Mucosa of gallbladder (tissue), 1 donor: ENCODE measurements around the gene SEZ6. TPM values are rescaled to one million over a fixed set of nuclear protein-coding genes. Genes with fewer than 3 reads are reported as not detected.

Experiments
- DNase-seq: peaks from one replicate; pipeline ENCODE4 v3.0.0-alpha.2; 2020; ENCODE audit warnings: low spot score
- total RNA-seq: library from RNA; stranded (reverse); gene quantifications from one replicate; pipeline ENCODE4 v1.2.1, GENCODE V29; 2021
- donor health status: DM: no; HTN: no; CAD: no.

The SEZ6 gene
- total RNA-seq, 1 donor from 2014 or later = not detected

DNA sequence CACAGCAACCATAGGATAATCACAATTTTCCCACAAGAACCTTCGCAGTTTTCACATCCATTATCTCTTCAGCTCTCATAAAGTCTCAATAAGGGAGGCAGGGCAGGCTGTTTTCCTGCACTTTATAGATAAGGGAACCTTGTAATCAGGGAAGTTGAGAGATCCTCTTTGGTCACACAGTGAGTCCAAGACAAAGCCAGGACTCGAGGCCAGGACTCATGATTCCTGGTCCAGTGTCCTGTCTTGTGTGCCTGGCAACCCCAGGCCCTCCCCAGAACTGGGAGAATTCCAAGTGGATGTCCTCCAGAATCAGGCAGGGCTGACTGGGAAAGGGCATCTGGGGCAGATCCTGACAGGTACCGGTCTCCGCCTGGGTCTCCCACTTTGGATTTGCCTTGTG lies 31.4 kb downstream of the SEZ6 start:
- DNase-seq = no peak

DNA sequence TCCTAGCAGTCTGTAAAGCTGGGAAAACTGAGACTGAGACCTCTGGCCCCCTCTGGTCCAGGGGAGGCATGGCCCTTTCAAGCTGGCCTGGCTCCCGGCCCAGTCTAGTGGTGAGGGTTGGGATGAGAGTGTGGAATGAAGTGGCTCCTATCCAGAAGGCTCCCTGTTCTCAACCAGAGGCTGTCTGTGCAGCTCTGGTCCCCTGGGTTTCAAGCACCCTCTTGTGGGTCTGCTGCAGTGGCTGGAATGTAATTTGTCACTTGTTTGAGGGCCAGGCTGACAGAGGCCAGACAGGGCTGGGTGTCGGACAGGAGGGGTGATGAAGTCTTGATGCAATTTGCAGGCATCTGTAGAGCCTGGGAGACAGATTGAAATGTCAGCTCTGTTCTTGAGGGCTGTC lies 32.4 kb downstream of the SEZ6 start:
- no peak for DNase-seq

DNA sequence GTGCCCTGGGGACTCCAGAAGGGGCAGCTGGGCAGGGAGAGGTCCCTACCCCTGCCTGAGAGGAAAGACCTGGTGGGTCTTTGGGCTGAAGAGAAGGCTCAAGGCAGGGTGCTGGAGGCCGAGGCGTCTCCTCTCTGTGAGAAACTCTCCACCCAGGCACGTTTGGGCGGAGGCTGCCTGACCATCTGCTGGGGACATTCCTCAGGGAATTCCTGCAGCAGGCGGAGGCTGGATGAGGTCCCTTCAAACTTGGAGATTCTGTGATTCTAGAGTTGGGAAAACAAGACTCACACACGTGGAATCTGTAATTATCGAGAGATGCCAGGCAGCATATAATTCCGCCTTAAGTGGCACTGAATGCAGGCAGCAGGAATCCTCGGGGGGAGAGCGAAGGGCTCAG lies 33.4 kb downstream of the SEZ6 start:
- no peak for DNase-seq

DNA sequence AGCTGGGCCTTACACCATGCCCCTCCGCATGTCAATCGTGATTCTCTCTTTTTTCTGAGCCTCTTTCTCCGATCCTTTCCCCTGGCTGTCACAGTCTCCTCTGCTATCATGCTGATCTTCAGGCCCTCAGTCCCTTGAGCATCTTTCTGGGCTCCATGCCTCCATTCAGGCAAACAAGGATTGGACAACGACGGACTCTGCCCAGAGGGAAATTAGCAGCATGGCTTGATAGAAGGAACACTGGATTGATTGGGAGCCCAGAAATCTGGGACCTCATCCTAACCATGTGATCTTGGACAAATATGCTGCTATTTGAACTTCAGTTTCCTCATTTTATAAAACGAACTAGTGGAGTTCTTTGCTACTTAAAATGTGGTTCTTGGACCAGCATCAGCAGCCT lies 35.0 kb downstream of the SEZ6 start:
- peak; percentile 38 for DNase-seq

DNA sequence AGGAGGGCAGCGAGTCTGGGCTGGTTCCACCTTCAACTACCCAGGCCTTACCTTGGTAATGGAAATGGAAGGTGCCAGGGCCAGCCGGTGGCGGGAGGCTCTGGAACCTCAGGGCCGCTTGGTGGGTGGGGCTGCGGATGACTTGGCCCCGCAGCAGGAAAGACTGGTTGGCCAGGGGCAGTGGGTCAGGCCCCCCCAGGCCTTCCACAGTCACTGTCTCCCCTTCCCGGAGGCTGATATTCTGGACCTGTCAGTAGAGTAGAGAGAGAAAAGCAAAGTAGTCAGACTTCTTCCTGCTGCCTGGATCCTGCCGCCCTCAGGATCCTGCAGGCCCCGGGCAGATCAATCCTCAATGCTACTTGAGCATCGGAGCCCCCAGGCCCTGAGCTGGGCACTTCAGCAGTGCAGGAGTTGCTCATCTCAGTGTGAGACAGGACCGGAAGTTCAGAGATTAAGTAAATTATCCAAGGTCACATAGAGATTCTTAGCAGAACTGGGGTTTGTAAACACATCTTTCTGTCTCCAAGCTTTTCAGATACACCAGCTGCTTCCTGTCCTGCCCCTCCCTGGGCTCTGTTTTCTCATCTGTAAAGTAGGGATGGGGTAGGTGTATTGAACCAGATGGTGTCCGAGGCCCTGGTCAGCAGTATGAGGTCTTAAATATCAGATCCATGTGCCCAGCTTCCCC lies 36.0 kb downstream of the SEZ6 start:
- DNase-seq = no peak

DNA sequence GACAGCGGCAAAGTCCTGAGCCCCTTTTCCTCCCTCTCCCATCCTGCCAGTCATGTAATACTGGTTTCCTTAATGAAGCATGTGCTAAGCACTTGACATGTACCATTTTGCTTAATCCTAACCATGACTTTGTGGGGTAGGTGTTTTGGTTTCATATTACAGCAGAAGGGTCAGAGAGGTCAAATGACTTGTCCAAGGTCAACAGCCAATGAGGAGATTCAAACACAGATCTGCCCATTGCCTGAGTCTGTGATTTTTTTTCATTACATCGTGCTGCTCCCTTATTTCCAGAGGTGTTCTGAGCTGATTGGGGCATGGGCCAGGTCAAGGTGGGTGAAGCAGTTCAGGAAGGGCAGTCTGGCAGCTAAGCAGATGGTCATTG lies 36.9 kb downstream of the SEZ6 start:
- DNase-seq = no peak

DNA sequence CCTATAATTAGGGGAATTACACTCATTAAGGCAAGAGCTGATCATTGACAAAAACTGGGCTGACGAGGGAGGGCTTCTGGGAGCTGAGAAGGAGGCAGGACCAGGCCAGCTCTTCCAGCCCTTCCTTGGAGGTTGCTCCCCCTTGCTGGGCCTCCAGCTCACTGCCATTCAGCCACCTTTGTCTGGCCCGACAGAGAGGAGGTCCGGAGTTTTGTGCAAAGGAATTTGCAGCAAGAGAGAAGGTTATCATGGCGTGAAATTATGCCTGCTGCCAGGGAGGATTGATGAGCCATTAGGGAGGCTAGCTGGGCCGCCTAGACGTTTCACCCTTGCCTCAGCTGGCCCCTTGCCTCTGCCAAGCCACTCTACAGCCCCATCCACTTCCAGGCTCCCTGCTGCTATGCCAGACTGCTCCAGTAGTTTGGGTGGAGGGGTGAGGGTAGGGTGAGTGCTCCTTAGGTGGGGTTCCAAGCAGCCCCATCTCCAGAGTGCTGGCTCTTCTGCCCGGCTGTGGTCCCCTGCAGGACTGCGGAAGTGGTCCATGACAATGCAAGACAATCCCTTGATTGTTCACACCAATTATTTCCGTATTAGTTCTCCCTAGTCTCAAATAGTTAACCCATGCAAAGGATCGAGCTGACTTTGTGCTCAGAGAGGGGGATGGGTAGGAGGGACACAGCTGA lies 37.5 kb downstream of the SEZ6 start:
- no peak for DNase-seq

DNA sequence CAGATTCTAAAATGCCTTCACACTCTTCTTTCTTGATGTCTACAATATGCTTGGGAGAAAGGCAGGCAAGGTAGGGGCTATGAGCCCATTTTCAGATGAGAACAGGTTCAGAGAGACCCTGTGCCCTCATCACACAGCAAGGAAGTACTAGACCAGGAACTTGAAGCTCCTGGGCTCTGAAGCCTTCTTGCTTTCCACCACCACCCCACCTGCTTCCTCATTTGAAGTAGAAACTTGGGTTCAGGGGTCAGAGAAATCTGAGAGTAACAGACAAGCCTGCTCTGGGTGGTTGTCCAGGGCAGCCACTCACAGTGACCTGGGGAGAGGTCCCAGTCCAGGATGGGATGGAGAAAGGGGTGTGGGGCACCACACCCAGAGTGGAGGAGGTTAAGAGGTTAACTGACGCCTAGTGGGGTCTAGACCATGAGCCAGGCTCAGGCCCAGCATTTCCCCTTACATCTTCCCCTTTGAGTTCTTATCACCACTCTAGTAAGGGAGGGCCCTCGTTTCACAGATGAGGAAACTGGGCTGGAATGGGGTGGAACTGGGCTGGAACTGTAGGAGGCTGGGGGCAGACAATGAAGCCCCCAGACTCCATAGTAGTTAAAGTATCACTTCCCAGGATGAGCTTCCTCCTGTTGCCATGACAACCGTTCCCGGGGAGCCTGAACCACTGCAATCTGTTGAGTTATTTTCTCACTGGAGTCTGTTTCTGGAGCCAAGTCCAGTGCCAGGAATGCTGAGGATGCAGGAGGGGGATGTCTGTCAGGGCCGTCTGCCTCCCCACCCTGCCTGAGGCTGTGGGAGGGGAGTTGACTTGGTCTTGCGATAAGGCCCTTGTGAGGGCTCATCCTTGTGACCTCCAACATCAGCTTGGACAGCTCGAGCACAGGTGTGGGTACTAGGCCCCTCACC lies 38.4 kb downstream of the SEZ6 start:
- DNase-seq = no peak

DNA sequence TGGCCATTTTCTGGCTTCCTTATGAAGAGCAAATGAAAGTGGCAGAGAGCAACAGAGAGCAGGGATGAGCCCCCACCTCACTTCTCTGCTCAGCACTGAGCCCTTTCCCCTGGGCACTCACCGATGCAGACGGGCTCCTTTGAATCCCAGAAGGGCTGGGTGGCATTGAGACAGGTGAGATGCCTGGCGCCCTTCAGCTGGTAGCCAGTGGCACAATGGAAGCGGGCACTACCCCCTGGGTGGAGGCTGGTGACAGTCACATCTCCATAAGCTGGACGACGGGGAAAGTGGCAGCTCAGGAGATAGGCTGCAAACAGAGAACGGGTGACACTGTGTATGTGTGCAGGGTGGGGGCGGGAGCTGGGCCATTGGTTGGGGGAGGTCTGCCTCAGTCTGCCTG lies 42.0 kb downstream of the SEZ6 start:
- no peak for DNase-seq

DNA sequence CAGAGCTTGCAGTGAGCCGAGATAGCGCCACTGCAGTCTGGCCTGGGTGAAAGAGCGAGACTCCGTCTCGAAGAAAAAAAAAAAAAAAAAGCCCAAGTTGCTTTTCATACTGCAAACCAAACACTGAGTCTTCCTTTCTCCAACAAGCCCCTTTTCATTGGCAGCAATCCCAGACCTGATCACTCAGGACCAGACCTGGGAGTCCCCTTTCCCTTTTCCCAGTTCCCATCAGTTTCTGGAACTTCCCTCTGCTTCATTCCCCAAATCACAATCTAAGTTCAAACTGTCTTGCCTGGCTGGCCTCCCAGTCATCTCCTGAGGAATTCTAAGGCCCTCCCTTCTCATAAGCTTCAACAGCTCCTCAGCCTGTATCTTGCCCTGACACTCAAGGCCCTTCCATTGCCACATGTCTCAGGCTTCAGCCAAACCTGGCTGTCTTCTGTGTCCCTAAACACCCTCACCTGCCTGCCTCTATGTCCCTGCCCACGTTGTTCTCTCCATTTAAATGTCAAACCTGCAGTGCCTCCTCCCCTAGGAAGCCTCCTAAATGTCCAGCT lies 42.7 kb downstream of the SEZ6 start:
- no peak for DNase-seq

DNA sequence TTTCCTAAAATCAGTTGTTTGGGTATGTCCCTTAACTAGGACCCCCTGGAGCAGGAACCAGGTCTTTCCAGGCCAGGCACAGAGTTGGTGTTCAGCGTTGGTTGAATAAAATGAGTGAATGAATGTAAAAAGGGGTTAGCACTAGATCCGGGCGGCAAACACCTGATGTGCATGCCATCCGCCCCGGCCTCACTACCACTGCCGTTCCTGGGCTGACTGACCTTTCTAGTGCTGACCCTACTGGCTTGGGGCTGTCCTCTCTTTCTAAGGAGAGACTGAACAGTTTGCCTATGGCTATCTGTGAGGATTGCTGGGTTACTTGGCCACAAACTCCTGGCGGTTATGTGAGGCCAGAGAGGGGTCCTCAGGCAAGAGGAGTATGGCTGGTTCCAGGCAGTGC lies 44.4 kb downstream of the SEZ6 start:
- no peak for DNase-seq

DNA sequence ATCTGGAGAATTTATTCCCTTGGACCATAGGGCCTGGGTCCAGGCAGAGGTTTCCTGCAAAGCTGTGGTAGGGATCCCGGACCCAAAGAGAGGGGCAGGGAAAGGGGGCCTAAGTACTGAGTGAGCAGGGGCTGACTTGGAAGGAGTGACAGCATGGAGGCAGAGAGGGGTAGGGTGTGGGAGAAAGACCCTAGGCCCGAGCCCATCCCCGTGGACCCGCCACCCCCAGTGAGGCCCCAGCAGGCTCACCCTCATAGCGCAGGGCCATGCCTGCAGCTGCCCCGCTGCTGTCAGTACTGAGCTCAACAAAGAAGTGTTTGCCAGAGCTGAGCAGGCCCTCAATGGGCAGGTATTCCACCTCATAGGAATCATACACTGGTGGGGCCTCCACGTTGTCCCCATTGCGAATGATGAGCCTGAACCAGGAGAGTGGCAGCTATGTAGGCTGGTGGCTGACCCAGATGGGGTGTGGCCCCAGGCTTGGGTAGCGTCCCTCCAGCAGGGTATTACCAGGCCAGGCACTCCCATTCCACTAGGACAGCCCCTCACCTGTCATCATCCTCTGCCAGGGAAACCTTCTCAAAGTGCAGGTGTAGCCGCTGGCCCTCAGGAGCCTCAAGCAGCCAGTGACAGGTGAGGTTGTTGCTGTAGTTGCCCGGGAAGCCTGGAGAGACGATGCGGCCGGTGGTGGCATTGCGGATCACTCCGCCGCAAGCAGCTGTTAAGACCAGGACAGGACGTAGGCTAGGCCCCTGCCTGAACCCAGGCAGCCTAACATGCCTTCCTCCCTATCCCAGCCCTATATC lies 45.4 kb downstream of the SEZ6 start:
- no peak for DNase-seq

DNA sequence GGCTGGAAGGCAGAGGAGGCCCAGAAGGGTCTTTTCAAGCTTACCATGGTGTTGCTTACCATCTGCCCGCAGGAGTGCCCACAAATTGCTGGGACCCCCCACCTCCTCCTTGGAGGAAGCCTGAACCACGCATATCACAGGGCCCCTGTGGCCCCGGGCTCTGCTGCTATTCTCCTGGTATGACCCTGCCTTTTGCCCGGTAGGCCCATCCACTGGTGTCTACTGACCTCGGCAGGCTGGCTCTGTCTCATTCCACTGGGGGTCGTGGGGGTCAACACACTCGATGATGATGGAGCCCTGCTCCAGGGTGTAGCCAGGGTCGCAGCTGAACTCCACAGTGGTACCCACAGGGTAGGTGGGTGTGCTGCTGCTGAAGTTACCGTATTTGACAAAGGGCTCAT lies 46.4 kb downstream of the SEZ6 start:
- no peak for DNase-seq

DNA sequence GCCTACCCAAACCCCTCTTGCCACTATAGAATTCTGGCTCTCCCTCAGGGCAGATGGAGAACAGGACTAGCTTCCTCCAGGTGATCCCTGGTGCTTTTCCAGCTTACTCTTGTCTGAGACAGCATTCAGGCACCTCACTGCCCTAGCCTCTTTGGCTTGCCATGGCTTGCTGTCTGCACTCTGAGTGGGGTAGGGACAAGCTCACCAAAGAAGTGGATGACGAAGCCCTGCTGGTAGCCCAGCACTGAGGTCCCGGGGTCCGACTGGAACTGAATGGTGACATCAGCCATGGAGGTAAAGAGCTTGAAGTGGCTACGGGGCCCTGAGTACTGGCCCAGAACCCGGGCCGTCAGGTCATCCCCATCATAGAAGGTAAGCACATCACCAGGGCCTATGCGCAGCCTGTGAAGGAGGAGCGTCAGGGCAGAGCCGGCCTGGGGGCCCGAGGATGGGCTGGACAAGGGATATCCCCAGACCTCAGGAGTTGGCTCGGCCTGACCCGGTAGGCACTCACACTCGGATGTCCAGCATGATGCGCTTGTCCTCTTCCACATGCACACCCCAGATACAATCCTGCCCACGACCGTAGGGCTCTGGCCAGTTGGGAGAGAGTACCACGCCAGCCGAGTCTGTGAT lies 46.9 kb downstream of the SEZ6 start:
- DNase-seq = no peak

DNA sequence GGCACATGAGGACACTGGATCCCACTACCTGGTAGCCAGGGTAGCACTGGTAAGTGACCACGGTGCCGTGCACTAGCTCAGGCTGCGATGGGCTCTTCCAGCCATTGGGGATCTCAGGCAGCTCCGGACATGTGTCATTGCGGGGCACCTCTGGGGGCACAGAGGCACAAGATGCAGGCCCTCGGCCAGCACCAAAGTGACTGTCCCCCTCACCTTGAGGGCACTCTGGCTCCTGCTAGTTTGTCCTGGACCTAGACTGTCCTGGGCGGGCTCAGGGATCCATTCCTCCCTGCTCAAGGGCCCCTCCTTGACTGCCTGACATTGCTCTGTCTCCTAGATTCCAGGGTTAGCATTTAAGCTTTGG lies 47.9 kb downstream of the SEZ6 start:
- DNase-seq = no peak

DNA sequence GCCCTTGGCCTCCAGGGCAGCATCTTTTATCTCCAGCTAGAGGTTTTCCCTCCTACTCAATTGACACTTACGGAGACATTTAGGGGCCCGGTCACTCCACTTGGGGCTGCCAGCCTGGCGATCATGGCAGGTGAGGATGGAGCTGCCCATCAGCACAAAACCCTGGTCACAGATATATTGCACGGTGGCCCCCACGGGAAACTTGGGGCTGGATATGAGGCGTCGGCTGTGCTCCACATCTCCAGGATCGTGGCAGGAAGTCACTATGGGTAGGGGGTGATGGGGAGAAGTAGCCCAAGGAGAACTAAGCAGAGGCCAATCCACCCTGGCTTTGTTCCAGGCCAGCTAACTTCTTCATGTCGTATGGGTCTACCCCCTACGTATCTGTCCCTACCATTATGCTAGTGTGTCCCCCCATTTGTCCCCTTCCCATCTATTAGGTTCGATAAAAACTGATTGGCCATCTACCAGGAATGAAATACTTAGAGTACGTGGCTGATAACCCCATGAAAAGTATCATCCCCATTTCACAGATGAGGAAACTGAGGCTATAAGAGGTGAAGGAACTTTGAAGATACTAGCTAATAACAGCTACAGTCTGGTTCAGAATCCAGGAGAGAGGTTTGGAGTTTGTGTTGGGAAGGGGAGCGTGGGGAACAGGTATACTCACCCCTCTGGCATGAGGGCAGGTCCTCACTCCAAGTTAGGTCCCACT lies 48.4 kb downstream of the SEZ6 start:
- no peak for DNase-seq

DNA sequence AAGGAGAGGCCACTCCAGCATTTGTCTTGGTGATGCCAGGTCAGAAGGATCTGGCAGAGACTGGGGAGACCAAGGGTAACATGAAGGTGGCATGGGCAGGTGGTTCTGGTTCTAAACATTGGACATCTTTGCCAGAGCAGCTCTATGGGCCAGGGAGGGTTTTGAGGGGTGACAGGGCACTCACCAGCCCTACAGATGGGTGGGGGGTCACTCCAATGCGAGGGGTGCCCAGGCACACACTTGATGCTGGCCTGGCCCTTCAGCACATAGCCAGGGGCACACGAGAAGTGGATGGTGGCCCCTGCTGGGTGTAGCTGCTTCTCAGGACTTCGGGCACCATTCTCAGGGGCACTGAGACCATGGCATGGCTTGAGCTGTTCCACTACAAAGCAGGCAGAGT lies 49.0 kb downstream of the SEZ6 start:
- DNase-seq = no peak

DNA sequence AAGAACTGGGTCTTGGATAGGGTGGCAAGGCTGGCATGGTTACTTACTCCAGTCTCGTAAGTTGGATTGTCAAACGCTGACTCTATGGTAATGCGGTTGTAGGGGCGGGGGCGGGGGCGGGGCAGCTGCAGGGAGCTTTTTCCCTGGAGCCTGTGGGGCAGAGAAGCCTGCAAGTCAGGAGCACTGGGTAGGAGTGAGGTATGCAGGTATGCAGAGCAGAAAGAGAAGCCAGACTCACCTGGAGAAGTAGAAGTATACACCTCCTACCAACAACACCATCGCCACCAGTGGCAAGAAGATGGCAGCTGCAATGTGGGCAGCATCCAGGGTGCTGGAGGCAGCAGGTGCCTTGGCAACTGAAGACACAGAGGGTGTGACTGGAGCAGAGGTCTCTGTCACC lies 49.7 kb downstream of the SEZ6 start:
- no peak for DNase-seq

DNA sequence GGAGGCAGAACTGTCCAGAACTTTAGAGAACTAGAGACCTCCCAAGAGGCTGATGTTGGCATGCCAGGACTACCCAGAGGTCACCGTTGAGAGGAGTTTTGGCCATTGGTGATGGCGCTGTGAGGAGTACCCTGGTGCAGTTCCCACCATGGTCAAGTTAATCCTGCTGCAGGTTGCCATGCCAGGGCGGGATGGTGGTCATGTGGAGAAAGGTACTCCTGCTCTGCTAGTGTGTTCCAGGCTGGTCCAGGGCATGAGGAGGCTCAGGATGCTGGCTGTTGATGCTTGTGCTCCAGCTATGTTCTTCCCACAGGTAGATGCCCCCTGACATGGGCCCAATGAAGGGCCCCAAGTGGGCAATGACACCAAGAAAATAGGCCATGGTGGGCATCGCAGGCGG lies 50.4 kb downstream of the SEZ6 start:
- no peak for DNase-seq

DNA sequence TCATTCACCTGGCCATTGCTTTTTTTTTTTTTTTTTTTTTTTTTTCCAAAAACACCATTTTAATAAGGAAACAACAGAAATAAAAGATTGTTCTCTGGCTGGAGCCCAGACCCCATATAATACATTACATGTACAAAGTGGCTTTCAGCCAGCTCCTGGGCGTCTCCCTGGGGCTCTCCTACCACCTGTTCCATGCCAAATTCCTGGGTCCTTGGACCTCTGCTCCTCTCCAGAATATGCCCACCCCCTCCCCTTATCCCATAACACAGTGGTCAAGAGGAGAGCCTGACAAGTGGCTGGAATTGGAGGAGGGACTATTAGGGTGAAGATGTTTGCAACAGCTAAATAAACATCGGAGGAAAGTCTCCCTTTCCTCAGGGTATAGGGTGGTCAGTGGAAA lies 50.9 kb downstream of the SEZ6 start:
- no peak for DNase-seq
